GM19455 (cell line): Measurements from ENCODE around the gene MVD.

Experiments used
- ATAC-seq: cut with Tn5 transposase; IDR thresholded peaks from one replicate; pipeline ENCODE4 v1.9.1; 2021; ENCODE audit not compliant: unreplicated experiment

MVD gene

GRCh38 chr16:88626646-88627045, 36.2 kb downstream of the MVD start:
- ATAC-seq = no peak

- no peak for ATAC-seq
Observed at GRCh38 chr16:88624977-88625576, 37.8 kb downstream of the MVD start.

- ATAC-seq = no peak
Observed at GRCh38 chr16:88624481-88624880, 38.4 kb downstream of the MVD start.

- ATAC-seq = no peak
Observed at GRCh38 chr16:88623858-88624257, 39.0 kb downstream of the MVD start.

GRCh38 chr16:88622866-88623265, 40.0 kb downstream of the MVD start:
- ATAC-seq = no peak

DNA sequence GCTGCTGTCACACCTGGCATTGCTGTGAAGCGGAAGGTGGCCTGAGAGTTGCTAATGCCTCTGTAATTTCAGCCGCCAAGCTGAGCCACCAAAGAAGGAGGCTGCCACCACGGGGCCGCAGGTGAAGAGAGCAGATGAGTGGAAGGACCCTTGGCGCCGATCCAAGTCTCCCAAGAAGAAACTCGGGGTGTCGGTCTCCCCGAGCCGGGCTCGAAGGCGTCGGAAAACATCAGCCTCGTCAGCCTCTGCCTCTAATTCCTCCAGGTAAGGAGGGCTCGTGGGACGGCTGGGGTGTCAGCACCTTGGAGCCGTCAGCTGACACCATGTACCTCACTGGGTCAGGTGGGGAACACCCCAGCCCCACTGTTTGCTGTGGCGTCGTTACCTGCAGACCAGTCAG, 40.8 kb downstream of the MVD start:
- ATAC-seq = no peak

- ATAC-seq = no peak
Observed at GRCh38 chr16:88619859-88620815, 42.8 kb downstream of the MVD start.

GRCh38 chr16:88618956-88619667, 43.8 kb downstream of the MVD start:
- no peak for ATAC-seq

- ATAC-seq = no peak
Observed at GRCh38 chr16:88618182-88618955, 44.5 kb downstream of the MVD start.

GRCh38 chr16:88617268-88618031, 45.4 kb downstream of the MVD start:
- ATAC-seq = no peak

DNA sequence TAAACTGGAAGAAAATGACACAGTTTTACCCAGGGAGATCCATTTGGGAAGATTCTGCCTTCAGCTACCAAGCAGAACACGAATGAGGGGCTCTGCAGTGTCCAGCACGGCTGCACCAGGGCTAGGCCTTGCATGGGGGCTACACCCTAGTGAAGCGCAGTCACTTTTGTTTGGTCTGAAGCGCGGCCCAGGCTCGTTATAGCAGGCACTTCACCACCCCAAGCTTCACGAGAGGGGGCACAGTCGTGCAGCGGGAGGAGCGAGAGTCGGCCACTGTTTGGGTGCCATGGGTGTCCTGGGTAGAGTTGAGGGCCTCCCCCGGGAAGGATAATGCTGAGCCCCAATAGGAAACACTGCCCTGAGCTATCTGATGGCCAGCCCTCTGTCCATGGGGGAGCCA, 46.2 kb downstream of the MVD start:
- ATAC-seq = no peak

DNA sequence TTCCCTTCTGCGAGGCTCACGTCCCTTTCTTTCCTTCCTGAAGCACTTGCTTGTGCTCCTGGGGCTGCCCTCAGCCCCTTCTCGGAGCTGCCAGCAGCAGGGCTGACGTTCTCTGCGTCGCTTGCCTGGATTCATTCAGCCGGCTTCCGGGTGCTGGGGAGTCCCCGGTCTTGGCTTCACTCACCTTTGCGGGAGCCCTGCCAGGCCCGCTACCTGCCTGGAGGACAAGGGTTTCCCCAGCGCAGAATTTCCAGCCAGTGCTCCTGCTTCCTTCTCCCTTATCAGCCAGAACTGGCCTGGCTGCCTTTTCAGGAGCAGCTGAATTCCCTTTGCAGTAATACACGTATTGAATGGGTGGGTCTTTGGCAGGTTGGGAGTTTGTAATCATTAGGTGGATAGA, 46.6 kb downstream of the MVD start:
- ATAC-seq = no peak

- ATAC-seq = no peak
Observed at GRCh38 chr16:88614818-88615580, 47.9 kb downstream of the MVD start.

GRCh38 chr16:88613911-88614817, 48.7 kb downstream of the MVD start:
- no peak for ATAC-seq

- no peak for ATAC-seq
Observed at GRCh38 chr16:88613293-88613692, 49.6 kb downstream of the MVD start.

GRCh38 chr16:88610909-88611812, 51.7 kb downstream of the MVD start:
- ATAC-seq = no peak

- no peak for ATAC-seq
Observed at GRCh38 chr16:88610080-88610479, 52.8 kb downstream of the MVD start.
